A549 (cell line): ENCODE measurements around the gene ABHD11.
"Not testable (repeated sequence)": the region's sequence is repeated elsewhere in the genome, so short reads cannot be mapped to it uniquely, and the experiment has no call there.

Experiments used
- CHD2 ChIP-seq: fragments of 150-350 bp; IDR thresholded peaks from 2 replicates; pipeline ENCODE4 v1.6.1; 2014; ENCODE audit warnings: low read length; ENCODE audit not compliant: partially characterized antibody
- EP300 ChIP-seq, 2 experiments: fragments of >200 bp; sonication (Bioruptor Twin); formaldehyde crosslinking; IDR thresholded peaks; 2 replicates in 1 of 2; 3 replicates in 1 of 2; pipeline ENCODE4 v1.6.1; 2016 to 2017
- MAFK ChIP-seq: fragments of 450-650 bp; IDR thresholded peaks from 2 replicates; pipeline ENCODE4 v1.6.1; 2014; ENCODE audit not compliant: partially characterized antibody
- POLR2A ChIP-seq: IDR thresholded peaks from 2 replicates; pipeline ENCODE4 v1.6.1; 2012; ENCODE audit warnings: mild to moderate bottlenecking, low read length
- TF ChIP-seq, protein P1 (sequence below): fragments of >200 bp; sonication (Bioruptor Twin); formaldehyde crosslinking; IDR thresholded peaks from 3 replicates; pipeline ENCODE4 v1.5.1; 2016
- TF ChIP-seq, protein P2 (sequence below): fragments of 450-650 bp; IDR thresholded peaks from 2 replicates; pipeline ENCODE4 v1.6.1; 2014; ENCODE audit warnings: antibody characterized with exemption
- TF ChIP-seq, protein P3 (sequence below): IDR thresholded peaks from 2 replicates; pipeline ENCODE4 v1.6.1; 2012

DNA sequence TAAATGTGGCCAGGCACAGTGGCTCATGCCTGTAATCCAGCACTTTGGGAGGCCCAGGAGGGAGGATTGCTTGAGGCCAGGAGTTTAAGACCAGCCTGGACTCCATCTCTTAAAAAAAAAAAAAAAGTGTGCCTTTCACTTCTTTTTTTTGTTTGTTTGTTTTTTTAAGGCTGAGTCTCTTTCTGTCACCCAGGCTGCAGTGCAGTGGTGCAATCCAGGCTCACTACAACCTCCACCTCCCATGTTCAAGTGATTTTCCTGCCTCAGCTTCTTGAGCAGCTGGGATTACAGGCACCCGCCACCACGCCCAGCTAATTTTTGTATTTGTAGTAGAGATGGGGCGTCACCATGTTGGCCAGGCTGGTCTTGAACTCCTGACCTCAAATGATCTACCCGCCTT lies 16.4 kb downstream of the ABHD11 start:
- TF ChIP-seq MAFK; POLR2A; CHD2; EP300 (IDR thresholded peaks at IDR 0.05): not testable (repeated sequence)
- TF ChIP-seq, protein P1, sequence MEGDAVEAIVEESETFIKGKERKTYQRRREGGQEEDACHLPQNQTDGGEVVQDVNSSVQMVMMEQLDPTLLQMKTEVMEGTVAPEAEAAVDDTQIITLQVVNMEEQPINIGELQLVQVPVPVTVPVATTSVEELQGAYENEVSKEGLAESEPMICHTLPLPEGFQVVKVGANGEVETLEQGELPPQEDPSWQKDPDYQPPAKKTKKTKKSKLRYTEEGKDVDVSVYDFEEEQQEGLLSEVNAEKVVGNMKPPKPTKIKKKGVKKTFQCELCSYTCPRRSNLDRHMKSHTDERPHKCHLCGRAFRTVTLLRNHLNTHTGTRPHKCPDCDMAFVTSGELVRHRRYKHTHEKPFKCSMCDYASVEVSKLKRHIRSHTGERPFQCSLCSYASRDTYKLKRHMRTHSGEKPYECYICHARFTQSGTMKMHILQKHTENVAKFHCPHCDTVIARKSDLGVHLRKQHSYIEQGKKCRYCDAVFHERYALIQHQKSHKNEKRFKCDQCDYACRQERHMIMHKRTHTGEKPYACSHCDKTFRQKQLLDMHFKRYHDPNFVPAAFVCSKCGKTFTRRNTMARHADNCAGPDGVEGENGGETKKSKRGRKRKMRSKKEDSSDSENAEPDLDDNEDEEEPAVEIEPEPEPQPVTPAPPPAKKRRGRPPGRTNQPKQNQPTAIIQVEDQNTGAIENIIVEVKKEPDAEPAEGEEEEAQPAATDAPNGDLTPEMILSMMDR, result not testable (repeated sequence)
- TF ChIP-seq, protein P2, sequence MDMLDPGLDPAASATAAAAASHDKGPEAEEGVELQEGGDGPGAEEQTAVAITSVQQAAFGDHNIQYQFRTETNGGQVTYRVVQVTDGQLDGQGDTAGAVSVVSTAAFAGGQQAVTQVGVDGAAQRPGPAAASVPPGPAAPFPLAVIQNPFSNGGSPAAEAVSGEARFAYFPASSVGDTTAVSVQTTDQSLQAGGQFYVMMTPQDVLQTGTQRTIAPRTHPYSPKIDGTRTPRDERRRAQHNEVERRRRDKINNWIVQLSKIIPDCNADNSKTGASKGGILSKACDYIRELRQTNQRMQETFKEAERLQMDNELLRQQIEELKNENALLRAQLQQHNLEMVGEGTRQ, result not testable (repeated sequence)
- TF ChIP-seq, protein P3, sequence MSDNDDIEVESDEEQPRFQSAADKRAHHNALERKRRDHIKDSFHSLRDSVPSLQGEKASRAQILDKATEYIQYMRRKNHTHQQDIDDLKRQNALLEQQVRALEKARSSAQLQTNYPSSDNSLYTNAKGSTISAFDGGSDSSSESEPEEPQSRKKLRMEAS, result not testable (repeated sequence)
